CD4-positive, alpha-beta memory T cell (primary cell): ENCODE results near the gene RWDD4. TPM values are rescaled to one million over a fixed set of nuclear protein-coding genes. Genes with fewer than 3 reads are reported as not detected.

Experiments used
- CTCF ChIA-PET: fragments of 350-600 bp; sonication (Branson Sonifier 250); formaldehyde crosslinking; loops from one replicate; lab custom pipeline; 2021; ENCODE audit warnings: inconsistent platforms; ENCODE audit not compliant: partially characterized antibody; lab: Charles Lee
- POLR2A ChIA-PET: fragments of 350-600 bp; sonication (Branson Sonifier 250); formaldehyde crosslinking; loops from one replicate; lab custom pipeline; 2021; ENCODE audit not compliant: partially characterized antibody; lab: Charles Lee
- DNase-seq, 5 donors: peaks; one replicate each; pipeline versions ENCODE4 v3.0.0 to v3.0.0-alpha.2; 2020 to 2022; ENCODE audit warnings: mixed read lengths in 1 of 5
- H3K27ac ChIP-seq: one replicate; pipeline ENCODE4 v1.7.0; 2013; ENCODE audit warnings: low read depth, low read length
- H3K27me3 ChIP-seq: 2 replicates; pipeline ENCODE4 v1.7.0; 2013; ENCODE audit warnings: mild to moderate bottlenecking, low read length, moderate library complexity; ENCODE audit not compliant: insufficient read depth
- H3K36me3 ChIP-seq: 2 replicates; pipeline ENCODE4 v1.7.0; 2013; ENCODE audit warnings: mild to moderate bottlenecking, low read length, moderate library complexity; ENCODE audit not compliant: insufficient read depth
- H3K4me1 ChIP-seq: 2 replicates; pipeline ENCODE4 v1.7.0; 2013; ENCODE audit warnings: mild to moderate bottlenecking, low read length, moderate library complexity; ENCODE audit not compliant: insufficient read depth
- H3K4me3 ChIP-seq, 2 donors: one replicate each; pipeline ENCODE4 v1.7.0; 2013; ENCODE audit warnings: low read length in 2 of 2, mild to moderate bottlenecking in 1 of 2
- H3K9me3 ChIP-seq, 2 donors: one replicate each; pipeline ENCODE4 v1.7.0; 2013; ENCODE audit warnings: low read length in 2 of 2, control low read depth in 1 of 2; ENCODE audit not compliant: control insufficient read depth in 1 of 2
- H3K27ac Mint-ChIP-seq, 7 donors: one replicate each; pipeline ENCODE4 v1.8.0; 2020 to 2021; ENCODE audit warnings: mixed read lengths in 7 of 7, mild to moderate bottlenecking in 6 of 7, inconsistent platforms in 3 of 7, moderate library complexity in 3 of 7
- H3K27me3 Mint-ChIP-seq, 2 donors: one replicate each; pipeline ENCODE4 v1.8.0; 2020 to 2021; ENCODE audit warnings: mixed read lengths in 2 of 2
- H3K36me3 Mint-ChIP-seq, 2 donors: one replicate each; pipeline ENCODE4 v1.8.0; 2020 to 2021; ENCODE audit warnings: mixed read lengths in 2 of 2, inconsistent platforms in 1 of 2, mild to moderate bottlenecking in 1 of 2
- H3K4me1 Mint-ChIP-seq, 4 donors: one replicate each; pipeline ENCODE4 v1.8.0; 2020 to 2021; ENCODE audit warnings: mixed read lengths in 4 of 4, mild to moderate bottlenecking in 1 of 4
- H3K4me3 Mint-ChIP-seq, 8 donors: one replicate each; pipeline ENCODE4 v1.8.0; 2020 to 2021; ENCODE audit warnings: mixed read lengths in 8 of 8, mild to moderate bottlenecking in 7 of 8, moderate library complexity in 6 of 8, inconsistent platforms in 3 of 8
- H3K9me3 Mint-ChIP-seq, 8 donors: one replicate each; pipeline ENCODE4 v1.8.0; 2020 to 2021; ENCODE audit warnings: mixed read lengths in 8 of 8, mild to moderate bottlenecking in 5 of 8, inconsistent platforms in 3 of 8, moderate library complexity in 1 of 8
- intact Hi-C: fragments of 100-400 bp; cut with micrococcal nuclease; formaldehyde crosslinking; loops from one replicate; pipeline ENCODE4 v1.15.1; 2023
- polyA plus RNA-seq, 2 donors: library from polyadenylated mRNA; unstranded; fragments of 300-500 nt; fragmentation: Illumina TruSeq; gene quantifications; one replicate each; pipeline ENCODE4 v1.2.3, GENCODE V29; 2021
- total RNA-seq, 2 experiments: library from RNA; stranded (reverse); gene quantifications; one replicate each; pipeline ENCODE4 v1.2.3, GENCODE V29; 2021

Gene RWDD4
- total and polyA plus RNA-seq, 4 experiments from 2014 or later, result 12.0 to 19.8 (median 15.9) TPM

- H3K9me3 Mint-ChIP-seq, result no peaks in the 10 kb centered on the region
- no peaks in the 10 kb centered on the region for H3K27me3 Mint-ChIP-seq
- H3K27ac Mint-ChIP-seq, result no peak overlapping the region
- no peaks in the 10 kb centered on the region for H3K4me1 ChIP-seq
- ChIA-PET POLR2A (no interaction called here), CTCF (no interaction called here)
- no peak overlapping the region for H3K27ac ChIP-seq
- no peak for DNase-seq
- H3K36me3 ChIP-seq, result no peaks in the 10 kb centered on the region
- intact Hi-C loops, result no loop called here
- H3K4me3 ChIP-seq, result no peak overlapping the region
- peaks cover 6 to 13% of the 10 kb centered on the region in 2 donors for H3K36me3 Mint-ChIP-seq
- H3K4me1 Mint-ChIP-seq, result peaks cover 0 to 11% (median 3%) of the 10 kb centered on the region in 4 donors
- H3K9me3 ChIP-seq, result no peaks in the 10 kb centered on the region
- H3K27me3 ChIP-seq, result no peaks in the 10 kb centered on the region
- H3K4me3 Mint-ChIP-seq, result no peak overlapping the region
Measured at GRCh38 chr4:183636923-183637322, 22.1 kb downstream of the RWDD4 start.

GRCh38 chr4:183636503-183636902 is 22.5 kb downstream of the RWDD4 start:
- ChIA-PET CTCF (no interaction called here), POLR2A (no interaction called here)
- no peaks in the 10 kb centered on the region for H3K4me1 ChIP-seq
- intact Hi-C loops, result no loop called here
- no peak overlapping the region for H3K27ac ChIP-seq
- DNase-seq, result no peak
- Mint-ChIP-seq H3K36me3 (peaks cover 4 to 13% of the 10 kb centered on the region in 2 donors), H3K27ac (no peak overlapping the region), H3K4me3 (no peak overlapping the region), H3K4me1 (peaks cover 0 to 11% (median 3%) of the 10 kb centered on the region in 4 donors), H3K27me3 (no peaks in the 10 kb centered on the region), H3K9me3 (no peaks in the 10 kb centered on the region)
- H3K36me3 ChIP-seq, result no peaks in the 10 kb centered on the region
- no peak overlapping the region for H3K4me3 ChIP-seq
- no peaks in the 10 kb centered on the region for H3K9me3 ChIP-seq
- no peaks in the 10 kb centered on the region for H3K27me3 ChIP-seq

DNA sequence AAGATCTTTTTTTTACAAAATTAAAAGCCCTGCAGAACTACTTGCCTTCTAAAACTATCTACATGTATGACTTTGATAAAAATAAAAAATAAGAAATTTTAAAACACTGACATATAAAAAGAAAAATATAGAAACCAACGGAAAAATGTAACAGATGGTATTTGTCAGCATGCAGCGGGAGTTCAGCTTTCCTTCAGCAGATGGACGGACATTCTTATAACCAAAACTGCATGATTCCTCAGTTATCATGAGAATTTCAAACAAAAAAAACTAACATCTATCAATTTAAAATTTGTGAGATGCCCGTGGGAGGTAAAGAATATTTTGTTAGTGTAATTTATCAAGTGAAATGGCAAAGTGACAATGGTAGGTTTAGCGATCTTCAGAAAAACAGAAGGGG is 23.2 kb downstream of the RWDD4 start:
- Histone ChIP-seq H3K4me1 (no peaks in the 10 kb centered on the region), H3K27me3 (no peaks in the 10 kb centered on the region), H3K9me3 (no peaks in the 10 kb centered on the region), H3K4me3 (no peak overlapping the region), H3K36me3 (no peaks in the 10 kb centered on the region), H3K27ac (no peak overlapping the region)
- no peaks in the 10 kb centered on the region for H3K9me3 Mint-ChIP-seq
- DNase-seq, result no peak
- intact Hi-C loops, result no loop called here
- no peak overlapping the region for H3K27ac Mint-ChIP-seq
- no peak overlapping the region for H3K4me3 Mint-ChIP-seq
- ChIA-PET CTCF (no interaction called here), POLR2A (no interaction called here)
- no peaks in the 10 kb centered on the region for H3K27me3 Mint-ChIP-seq
- peaks cover 0 to 8% of the 10 kb centered on the region in 2 donors for H3K36me3 Mint-ChIP-seq
- H3K4me1 Mint-ChIP-seq, result peaks cover 0 to 11% (median 3%) of the 10 kb centered on the region in 4 donors

- no peaks in the 10 kb centered on the region for H3K27me3 ChIP-seq
- intact Hi-C loops, result no loop called here
- ChIA-PET CTCF (no interaction called here), POLR2A (interaction anchor here (0.7 kb wide), 1 partner anchor 122 kb away, joined by 4 read pairs; no protein-coding TSS in a partner anchor)
- Mint-ChIP-seq H3K27me3 (no peaks in the 10 kb centered on the region), H3K27ac (no peak overlapping the region), H3K4me1 (peaks cover 0 to 11% (median 3%) of the 10 kb centered on the region in 4 donors), H3K9me3 (no peaks in the 10 kb centered on the region), H3K36me3 (peaks cover 0 to 8% of the 10 kb centered on the region in 2 donors), H3K4me3 (no peak overlapping the region)
- H3K36me3 ChIP-seq, result no peaks in the 10 kb centered on the region
- DNase-seq, result no peak
- H3K4me3 ChIP-seq, result no peak overlapping the region
- H3K27ac ChIP-seq, result no peak overlapping the region
- no peaks in the 10 kb centered on the region for H3K9me3 ChIP-seq
- no peaks in the 10 kb centered on the region for H3K4me1 ChIP-seq
Measured at GRCh38 chr4:183635321-183635720, 23.7 kb downstream of the RWDD4 start.

DNA sequence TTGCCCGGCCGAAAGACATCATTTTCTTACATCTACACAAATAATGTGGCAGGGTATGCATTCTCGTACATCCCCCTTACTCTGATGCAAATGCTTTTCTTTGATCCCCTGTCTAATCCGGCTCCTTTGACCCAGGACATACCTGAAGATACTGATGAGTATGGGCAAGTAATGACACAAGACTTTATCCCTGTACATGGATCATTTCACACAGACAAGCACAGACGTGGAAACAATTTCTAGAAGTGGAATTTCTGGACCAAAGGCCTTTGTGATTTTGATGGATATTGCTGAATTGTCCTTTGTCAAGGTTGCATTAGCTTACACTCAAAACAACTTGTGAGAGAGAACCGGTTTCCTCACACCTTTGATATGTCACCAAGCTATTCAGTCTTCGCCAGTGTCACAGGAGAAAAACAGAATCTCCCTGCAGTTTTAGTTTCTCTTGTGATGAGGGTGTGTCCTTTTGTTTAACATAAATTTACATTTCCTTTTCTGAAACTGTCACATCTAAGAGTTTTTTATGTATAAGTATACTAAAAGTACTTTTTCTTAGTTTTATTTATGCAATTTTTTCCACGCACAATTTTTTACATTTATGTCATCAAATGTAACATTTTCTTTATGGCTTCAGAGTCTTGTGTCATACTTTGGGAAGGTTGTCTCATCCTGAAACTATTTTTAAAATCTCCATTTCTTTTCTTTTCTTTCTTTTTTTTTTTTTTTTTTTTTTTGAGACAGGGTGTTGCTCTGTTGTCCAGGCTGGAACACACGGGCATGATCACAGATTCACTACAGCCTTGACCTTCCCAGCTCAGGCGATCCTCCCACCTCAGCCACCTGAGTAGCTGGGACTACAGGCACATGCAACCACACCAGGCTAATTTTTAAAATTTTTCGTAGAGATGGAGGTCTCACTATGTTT is 25.2 kb downstream of the RWDD4 start:
- H3K27ac Mint-ChIP-seq, result no peak overlapping the region
- H3K4me1 Mint-ChIP-seq, result peaks cover 0 to 11% (median 3%) of the 10 kb centered on the region in 4 donors
- no peaks in the 10 kb centered on the region for H3K36me3 ChIP-seq
- H3K4me1 ChIP-seq, result no peaks in the 10 kb centered on the region
- intact Hi-C loops, result no loop called here
- ChIA-PET POLR2A (no interaction called here), CTCF (interaction anchor here (1.4 kb wide), 1 partner anchor 13 kb away, joined by 3 read pairs; no protein-coding TSS in a partner anchor)
- no peaks in the 10 kb centered on the region for H3K27me3 ChIP-seq
- H3K27me3 Mint-ChIP-seq, result no peaks in the 10 kb centered on the region
- no peak for DNase-seq
- H3K9me3 Mint-ChIP-seq, result no peaks in the 10 kb centered on the region
- H3K27ac ChIP-seq, result no peak overlapping the region
- H3K4me3 ChIP-seq, result no peak overlapping the region
- no peak overlapping the region for H3K4me3 Mint-ChIP-seq
- H3K36me3 Mint-ChIP-seq, result peaks cover 0 to 6% of the 10 kb centered on the region in 2 donors
- no peaks in the 10 kb centered on the region for H3K9me3 ChIP-seq

DNA sequence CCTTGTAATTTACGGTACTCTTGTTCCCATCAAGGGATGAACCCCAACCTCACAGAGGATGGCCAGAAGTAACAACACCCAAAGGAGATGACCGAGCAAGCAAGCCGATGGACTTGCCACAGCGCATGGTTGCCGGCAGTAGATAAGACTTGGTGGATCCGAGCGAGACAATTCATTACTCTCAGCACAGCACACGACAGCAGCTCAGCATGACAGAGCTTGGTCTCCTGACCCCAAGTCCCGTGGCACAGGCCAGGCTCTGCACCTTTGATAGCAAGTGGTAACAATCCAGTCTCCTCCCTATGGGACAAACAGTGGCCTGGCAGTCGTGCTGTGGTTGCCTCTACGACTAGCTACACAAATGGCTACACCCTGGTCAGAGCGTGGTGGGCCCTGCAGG is 26.3 kb downstream of the RWDD4 start:
- Histone ChIP-seq H3K27me3 (no peaks in the 10 kb centered on the region), H3K36me3 (no peaks in the 10 kb centered on the region), H3K27ac (no peak overlapping the region), H3K4me3 (no peak overlapping the region), H3K4me1 (no peaks in the 10 kb centered on the region), H3K9me3 (no peaks in the 10 kb centered on the region)
- Mint-ChIP-seq H3K36me3 (peaks cover 0 to 4% of the 10 kb centered on the region in 2 donors), H3K9me3 (peaks cover 0 to 1% (median 0%) of the 10 kb centered on the region in 8 donors), H3K4me1 (peaks cover 0 to 11% (median 3%) of the 10 kb centered on the region in 4 donors), H3K27me3 (no peaks in the 10 kb centered on the region), H3K4me3 (no peak overlapping the region), H3K27ac (no peak overlapping the region)
- intact Hi-C loops, result no loop called here
- ChIA-PET POLR2A (no interaction called here), CTCF (no interaction called here)
- DNase-seq, result no peak

GRCh38 chr4:183631577-183632198 is 27.3 kb downstream of the RWDD4 start:
- Histone ChIP-seq H3K4me3 (no peak overlapping the region), H3K27me3 (no peaks in the 10 kb centered on the region), H3K4me1 (no peaks in the 10 kb centered on the region), H3K27ac (no peak overlapping the region), H3K36me3 (no peaks in the 10 kb centered on the region), H3K9me3 (no peaks in the 10 kb centered on the region)
- intact Hi-C loops, result no loop called here
- no peak overlapping the region for H3K27ac Mint-ChIP-seq
- POLR2A ChIA-PET, result no interaction called here
- peaks cover 0 to 4% of the 10 kb centered on the region in 2 donors for H3K36me3 Mint-ChIP-seq
- no peak for DNase-seq
- no peaks in the 10 kb centered on the region for H3K27me3 Mint-ChIP-seq
- peaks cover 0 to 4% (median 0%) of the 10 kb centered on the region in 4 donors for H3K4me1 Mint-ChIP-seq
- H3K9me3 Mint-ChIP-seq, result peaks cover 0 to 2% (median 0%) of the 10 kb centered on the region in 8 donors
- H3K4me3 Mint-ChIP-seq, result no peak overlapping the region
- CTCF ChIA-PET, result no interaction called here
